ENCODE results near the gene LRSAM1. TPM values are rescaled to one million over a fixed set of nuclear protein-coding genes. Genes with fewer than 3 reads are reported as not detected.

LRSAM1 gene
- total and polyA plus RNA-seq, 2 of the 8 experiments (the other 6 are each of a cell fraction or from before 2014, with no cell fraction given) = 9.7 to 18.3 TPM

GRCh38 chr9:127520941-127521918 is 69.9 kb downstream of the LRSAM1 start (continued):
- TF ChIP-seq CHD7 (IDR thresholded peaks at IDR 0.05; ENCODE audit: insufficient replicate concordance, low read length) = no peak
- TF ChIP-seq HDAC2 (IDR thresholded peaks at IDR 0.05; ENCODE audit: borderline replicate concordance in 1 of 2, low read depth in 2 of 2, low read length in 2 of 2) = 0 out of 4 replicates have a peak, but pooled peaks of 1 of the 2 experiments have one; percentile 62
- TF ChIP-seq BCL11A (IDR thresholded peaks at IDR 0.05; ENCODE audit: low read depth in 2 of 2, low read length in 2 of 2) = no peak
- no peak for TF ChIP-seq YY1 (IDR thresholded peaks at IDR 0.05; ENCODE audit: low read depth, low read length)
- TF ChIP-seq RNF2 (IDR thresholded peaks at IDR 0.05; ENCODE audit: borderline replicate concordance, low read depth, low read length, missing control alignments, poor library complexity, severe bottlenecking) = no peak
- TF ChIP-seq CREB1 (IDR thresholded peaks at IDR 0.05) = no peak
- no peak for TF ChIP-seq GABPA (IDR thresholded peaks at IDR 0.05; ENCODE audit: borderline replicate concordance, insufficient read depth, low read length)
- no peak for TF ChIP-seq RFX5 (IDR thresholded peaks at IDR 0.05; ENCODE audit: borderline replicate concordance, low read depth, low read length)

Measured in H1 (cell line).